UCSD-AML1 (cell line): ENCODE results near the gene TMEM141.
A peak's percentile ranks its signal among the peaks of the same experiment; 100 is the strongest.
"Not testable (repeated sequence)": the region's sequence is repeated elsewhere in the genome, so short reads cannot be mapped to it uniquely, and the experiment has no call there.

Experiments used
- DNase-seq: peaks from one replicate; lab custom pipeline; 2025; ENCODE audit not compliant: unreplicated experiment; lab: John Stamatoyannopoulos, UW

The TMEM141 gene

DNA sequence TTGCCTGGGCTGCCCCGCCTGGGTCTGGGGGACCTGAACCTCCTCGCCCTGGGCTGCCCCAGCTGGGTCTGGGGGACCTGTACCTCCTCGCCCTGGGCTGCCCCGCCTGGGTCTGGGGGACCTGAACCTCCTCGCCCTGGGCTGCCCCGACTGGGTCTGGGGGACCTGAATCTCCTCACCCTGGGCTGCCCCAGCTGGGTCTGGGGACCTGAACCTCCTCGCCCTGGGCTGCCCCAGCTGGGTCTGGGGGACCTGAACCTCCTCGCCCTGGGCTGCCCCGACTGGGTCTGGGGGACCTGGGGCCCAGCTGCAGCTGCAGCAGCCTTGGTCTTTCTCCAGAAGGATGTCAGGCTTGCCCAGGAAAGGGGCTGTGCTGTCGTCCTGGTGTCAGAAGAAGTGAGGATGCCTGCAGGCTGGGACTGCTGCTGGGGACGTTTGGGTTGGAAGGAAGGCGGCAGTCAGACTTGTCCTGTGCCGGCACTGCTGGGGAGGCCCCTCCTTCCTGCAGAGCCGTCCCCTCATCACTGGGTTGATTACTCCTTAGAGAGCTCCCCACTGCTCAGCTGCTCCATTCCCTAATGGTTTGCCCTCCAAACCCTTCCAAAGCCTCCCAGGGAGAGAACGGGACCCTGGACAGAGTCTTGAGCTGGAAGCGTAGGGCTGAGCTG lies 42.4 kb downstream of the TMEM141 start:
- not testable (repeated sequence) for DNase-seq

DNA sequence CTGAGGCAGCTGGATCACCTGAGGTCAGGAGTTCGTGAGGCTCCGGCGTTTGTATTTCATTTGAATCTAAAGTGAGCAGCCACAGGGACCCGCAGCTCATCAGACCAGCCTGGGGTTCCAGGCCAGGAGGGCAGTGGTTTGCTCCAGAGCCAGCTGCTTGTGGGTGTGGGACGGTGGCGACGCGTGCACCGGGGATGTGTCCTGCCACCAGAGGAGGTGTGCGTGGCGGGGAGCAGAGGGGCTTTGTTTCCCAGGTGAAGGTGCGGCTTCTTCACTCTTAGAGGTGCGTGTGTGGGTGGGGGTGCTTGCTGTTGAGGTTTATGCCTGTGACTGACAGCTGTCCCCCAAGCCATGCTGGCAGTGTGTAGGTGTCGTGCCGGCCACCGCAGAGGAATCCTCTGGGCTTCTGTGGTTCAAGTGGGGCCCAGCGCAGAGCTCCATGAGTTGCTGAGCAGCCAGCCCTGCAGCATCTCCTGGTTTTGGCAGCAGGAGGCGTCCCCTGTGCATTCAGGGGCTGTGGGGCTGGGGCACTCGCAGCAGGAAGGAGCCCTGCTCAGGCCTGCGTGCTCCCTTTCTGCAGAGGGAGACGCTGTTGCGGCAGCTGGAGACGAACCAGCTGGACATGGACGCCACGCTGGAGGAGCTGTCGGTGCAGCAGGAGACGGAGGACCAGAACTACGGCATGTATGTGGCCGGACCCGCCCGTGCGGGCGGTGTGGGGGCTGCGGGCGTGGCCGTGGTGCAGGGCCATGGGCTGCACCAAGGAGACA lies 44.2 kb downstream of the TMEM141 start:
- no peak for DNase-seq

DNA sequence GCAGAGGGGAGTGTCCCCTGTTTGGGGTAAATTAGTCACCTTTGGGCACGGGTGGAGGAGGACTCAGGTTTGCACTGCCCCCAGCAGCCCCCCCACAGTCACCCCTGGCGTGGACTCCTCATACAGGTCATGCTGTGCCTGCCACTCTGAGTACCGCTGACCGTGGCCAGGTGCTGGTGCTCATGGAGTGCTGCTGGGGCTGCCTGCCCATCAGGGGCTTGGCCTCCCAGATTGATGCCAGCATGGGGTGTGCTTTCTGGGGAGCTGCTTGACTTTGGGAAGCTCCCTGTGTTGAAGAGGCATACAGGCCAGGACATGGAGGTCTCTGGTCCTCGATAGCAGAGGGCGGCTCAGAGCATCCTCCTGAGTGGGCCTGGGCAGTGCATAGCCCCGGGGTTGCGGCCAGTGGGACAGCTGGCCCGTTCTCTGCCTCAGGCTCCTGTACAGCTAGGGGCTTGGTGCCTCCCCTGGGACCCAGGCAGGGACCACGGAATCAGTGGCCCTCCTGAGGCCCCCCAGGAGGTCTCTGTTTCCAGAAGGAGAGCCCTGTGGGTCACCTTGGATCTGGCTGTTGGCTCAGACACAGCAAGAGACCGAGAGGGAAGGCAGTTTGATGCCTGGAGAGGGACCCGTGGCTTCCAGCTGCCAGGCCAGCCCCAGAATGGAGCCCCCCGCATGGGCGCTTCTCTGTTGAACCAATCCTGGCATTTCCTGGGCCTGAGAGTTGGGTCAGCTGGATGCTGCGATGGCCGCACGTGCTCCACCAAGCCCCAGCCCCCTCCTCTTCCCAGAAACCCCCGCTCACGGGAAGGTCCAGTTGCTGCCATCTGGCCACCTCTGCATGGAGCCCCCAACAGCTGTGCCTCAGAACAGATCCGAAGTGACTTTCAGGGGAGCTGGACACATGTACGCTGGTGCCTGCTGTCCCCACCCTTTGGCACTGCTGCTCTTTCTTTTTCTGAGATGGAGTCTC lies 45.1 kb downstream of the TMEM141 start:
- no peak for DNase-seq

DNA sequence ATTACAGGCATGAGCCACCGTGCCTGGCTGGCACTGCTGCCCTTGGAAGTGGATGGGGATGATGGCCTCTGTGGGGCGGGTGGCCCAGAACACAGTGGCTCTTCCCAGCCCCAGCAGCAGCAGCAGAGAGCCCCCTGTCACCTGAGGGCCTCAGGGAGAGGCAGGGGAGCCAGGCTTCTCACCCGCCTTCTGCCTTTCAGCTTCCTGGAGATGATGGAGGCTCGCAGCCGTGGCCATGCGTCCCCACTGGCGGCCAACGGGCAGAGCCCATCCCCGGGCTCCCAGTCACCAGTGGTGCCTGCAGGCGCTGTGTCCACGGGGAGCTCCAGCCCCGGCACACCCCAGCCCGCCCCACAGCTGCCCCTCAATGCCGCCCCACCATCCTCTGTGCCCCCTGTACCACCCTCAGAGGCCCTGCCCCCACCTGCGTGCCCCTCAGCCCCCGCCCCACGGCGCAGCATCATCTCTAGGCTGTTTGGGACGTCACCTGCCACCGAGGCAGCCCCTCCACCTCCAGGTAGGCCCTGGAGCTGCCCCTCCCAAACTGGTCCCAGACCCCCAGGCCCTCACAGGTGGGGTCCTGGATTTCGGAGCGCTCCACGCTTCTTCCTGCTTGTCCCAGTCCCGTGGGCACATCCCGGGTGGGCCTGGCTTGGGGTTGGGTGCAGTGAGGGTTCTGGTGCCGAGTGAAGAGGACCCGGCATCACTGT lies 46.2 kb downstream of the TMEM141 start:
- no peak for DNase-seq

DNA sequence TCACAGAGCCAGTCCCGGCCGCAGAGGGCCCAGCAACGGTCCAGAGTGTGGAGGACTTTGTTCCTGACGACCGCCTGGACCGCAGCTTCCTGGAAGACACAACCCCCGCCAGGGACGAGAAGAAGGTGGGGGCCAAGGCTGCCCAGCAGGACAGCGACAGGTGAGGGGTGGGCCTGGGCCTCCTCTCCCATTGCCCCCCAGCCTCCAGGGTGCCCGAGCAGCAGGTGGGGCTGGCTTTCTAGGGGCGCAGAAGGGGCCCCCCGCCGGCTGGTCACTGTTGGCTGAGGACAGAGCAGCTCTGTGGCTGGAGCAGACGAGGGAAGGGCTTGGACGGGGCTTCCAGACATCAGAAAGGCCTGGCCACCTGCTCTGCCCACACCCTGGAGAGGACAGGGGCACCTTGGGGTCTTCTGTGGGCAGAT lies 46.7 kb downstream of the TMEM141 start:
- DNase-seq, result not testable (repeated sequence)

DNA sequence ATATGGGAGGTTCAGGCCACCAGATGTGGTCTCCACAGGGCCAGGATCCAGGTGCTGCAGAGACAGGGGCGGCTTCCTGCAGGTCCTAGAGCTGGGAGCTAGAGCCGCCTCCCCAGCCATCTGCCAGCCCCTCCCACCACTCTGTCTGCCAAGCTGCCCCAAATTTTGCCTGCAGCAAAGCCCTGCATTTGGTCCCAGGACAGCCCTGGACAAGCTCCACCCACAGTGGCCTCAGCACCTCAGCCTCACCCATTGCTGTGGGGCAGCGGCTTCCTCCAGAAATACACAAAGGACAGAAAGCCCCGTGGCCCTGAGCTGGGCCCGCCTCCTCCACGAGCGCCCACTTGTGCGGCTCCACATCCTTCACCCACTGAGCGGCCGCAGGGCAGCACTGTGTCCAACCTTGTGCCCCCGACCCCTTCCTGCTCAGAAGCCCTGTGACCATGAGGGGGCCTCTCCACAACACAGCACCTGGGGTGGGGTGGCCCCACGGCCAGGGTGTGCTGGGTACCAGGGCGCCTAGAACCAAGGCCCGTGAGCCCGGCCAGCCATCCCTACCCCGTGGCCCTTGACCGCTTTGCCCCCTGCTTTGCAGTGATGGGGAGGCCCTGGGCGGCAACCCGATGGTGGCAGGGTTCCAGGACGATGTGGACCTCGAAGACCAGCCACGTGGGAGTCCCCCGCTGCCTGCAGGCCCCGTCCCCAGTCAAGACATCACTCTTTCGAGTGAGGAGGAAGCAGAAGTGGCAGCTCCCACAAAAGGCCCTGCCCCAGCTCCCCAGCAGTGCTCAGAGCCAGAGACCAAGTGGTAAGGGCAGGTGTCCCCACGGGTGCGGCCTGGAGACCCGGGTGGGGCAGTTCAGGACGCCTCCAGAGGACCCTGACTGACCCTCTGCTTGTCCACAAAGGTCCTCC lies 47.4 kb downstream of the TMEM141 start:
- no peak for DNase-seq

DNA sequence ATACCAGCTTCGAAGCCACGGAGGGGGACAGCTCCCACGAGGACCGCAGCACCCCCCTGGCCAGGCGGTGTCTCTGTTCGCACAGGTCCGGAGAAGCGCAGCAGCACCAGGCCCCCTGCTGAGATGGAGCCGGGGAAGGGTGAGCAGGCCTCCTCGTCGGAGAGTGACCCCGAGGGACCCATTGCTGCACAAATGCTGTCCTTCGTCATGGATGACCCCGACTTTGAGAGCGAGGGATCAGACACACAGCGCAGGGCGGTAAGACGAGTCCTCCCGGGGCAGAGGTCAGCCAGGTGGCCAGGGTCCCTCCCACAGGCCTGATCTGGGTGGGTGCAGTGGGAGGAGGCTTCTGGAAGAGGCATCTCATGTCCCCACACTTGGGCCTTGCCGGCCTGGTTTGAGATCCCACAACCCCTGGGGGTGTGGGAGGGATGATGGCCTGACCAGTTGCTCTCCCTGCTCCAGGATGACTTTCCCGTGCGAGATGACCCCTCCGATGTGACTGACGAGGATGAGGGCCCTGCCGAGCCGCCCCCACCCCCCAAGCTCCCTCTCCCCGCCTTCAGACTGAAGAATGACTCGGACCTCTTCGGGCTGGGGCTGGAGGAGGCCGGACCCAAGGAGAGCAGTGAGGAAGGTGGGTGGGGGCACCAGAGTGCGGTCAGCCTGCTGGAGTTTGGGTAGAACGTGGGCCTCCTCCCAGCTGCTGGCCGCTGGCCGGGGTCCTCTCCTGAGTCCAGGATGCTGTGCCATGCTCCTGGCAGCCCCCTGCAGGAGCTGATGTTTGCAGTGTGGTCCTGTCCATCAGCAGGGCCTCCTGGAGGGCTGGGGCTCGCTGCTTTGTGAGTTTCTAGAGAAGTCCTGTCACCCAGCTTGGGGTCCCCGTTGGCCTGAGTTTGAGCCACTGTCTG lies 48.3 kb downstream of the TMEM141 start:
- DNase-seq, result no peak

DNA sequence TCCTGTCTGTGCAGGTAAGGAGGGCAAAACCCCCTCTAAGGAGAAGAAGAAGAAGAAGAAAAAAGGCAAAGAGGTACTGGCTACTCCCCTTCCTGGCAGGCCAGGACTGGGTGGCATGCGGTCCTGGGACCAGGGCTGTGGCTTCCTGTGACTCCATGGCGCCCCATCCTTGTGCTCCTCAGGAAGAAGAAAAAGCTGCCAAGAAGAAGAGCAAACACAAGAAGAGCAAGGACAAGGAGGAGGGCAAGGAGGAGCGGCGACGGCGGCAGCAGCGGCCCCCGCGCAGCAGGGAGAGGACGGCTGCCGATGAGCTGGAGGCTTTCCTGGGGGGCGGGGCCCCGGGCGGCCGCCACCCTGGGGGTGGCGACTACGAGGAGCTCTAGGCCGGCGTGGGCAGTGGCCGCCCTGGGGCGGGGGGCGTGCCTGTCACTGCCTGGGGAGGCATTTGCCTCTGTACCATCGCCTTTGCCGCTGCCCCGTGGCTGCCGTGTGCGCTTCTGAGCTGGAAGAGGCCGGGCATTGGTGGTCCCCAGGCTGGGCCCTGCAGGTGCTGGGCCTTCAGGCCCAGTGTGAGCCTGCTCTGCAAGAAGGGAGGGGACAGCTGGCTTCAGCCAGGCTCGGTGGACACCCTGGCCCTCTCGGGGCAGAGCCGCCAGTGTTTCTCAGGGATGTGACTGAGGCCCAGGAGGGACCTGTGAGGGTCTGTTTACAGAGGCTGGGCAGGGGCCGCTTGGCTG lies 49.2 kb downstream of the TMEM141 start:
- DNase-seq, result no peak

DNA sequence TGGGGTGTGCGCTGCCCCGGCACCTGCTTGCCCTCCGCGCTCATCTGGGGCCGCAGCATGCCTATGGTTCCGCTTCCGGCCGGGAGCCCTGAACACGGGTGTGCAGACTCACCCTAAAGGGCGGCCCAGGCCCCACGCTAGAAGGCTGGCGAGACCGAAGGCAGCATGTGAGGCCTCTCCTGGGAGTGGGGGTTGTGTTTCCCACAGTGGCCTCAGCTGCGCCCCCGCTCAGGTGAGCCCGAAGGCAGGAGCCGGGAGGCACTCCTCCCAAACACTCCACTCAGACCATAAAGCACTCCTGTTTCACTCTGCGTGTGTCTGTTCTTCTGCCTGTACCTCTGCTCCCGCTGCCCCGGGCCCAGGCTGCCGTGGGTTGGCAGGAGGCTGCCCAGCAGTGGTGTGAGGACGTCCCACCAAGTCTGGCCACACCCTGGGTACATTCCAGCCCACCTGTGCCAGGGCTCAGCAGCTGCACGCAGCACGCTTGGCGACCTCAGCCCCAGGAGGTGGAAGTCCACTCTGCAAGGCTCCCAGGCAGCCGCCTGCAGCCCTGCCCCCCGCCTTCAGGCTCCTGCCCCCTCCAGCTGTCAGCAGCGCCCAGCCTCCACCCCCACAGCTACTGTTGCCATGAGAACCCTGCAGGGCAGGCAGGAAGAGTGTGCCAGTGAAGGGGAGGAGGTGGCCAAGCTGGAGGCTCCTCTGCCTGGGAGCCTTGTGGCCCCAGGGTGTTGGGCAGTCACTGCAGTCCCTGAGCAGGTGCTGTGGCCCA lies 49.9 kb downstream of the TMEM141 start:
- peak; percentile 25 for DNase-seq

DNA sequence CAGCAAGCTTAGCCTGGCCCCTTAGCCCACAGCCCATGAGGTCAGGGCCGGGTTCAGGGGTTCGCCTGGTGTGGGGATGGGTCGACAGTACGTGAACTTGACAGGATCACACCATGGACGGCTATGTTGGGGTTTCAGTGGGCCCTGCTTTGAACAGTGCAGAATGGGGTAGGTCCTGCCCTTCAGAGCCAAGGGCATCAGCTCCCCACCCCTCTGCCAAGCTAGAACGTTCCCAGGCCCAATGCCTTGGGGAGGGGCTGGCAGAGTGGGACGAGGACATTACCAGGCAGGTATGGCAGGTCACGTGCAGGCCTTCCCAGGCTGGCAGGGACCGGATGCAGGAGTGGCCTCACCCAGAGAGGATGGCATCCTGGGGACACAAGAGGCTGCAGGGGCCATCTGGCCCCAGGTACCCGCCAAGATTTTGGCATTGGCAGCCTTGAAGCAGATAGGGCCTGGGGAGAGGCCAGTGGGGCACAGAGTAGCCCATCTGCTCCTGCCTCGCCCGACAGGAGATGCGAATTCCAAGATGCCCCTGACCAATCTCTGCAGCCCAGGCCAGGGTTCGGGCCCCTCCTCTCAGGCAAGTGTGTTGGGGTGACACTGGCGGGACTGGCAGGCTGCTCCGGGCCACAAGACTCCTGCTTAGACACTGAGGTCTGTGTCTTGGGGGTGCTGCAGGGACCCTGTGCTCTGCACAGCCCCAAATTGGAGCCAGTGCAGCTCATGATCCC lies 50.7 kb downstream of the TMEM141 start:
- DNase-seq, result not testable (repeated sequence)

DNA sequence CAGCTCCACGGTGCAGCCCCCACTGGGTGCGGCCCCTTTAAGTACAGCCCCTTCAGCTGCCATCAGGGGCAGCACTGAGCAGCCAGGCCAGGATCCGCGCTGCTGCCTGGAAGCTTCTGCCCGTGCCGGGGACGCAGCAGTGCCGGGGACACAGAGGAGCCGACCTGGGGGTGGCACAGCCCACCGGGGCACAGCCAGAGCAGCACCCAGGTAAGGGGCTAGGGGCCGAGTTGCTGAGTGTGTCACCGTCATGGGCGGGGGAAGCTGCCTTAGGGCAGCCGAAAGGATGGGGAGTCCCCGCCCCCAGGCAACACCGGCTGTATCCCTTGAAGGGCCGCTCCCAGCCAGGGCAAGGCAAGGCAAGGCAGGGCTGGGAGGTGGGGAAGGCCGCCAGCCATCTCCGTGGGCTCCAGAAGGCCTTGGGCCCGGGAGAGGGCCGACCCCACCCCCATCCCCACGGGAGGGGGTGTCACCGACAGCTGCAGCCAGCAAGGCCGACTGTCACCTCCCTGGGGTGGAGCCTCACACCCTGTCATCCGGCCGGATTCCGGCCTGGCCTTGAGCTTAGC lies 51.3 kb downstream of the TMEM141 start, which contains the start of gene AJM1:
AJM1 (plus strand) TSS at position 99 of the 569 bp plus-strand sequence. CDS start 1,937 bp downstream, outside the sequence.
- peak; percentile 80 for DNase-seq
